ENCODE results near the gene PTPRN2.

DNA sequence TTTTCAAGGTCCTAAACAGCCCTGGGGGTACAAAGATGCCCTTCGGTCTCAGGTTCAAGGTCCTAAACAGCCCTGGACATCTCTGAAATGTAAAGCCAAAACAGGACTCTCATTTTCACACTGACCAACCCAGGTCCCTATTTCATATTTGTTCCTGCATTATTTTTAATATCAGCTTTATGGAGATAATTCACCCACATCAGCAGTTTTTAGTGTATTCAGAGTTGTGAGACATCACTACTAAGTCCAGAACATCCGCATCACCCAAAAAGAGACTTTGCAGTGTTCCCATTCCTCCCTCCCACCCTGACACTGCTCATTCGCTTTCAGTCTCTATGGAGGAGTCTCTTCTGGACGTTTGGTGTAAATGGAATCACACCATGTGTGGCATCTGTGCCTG lies 420.2 kb downstream of the PTPRN2 start:
- TF ChIP-seq CHD2 (IDR thresholded peaks at IDR 0.05; ENCODE audit: low read length) (no peak), TAF1 (IDR thresholded peaks at IDR 0.05; ENCODE audit: low read depth, low read length) (no peak), TEAD4 (IDR thresholded peaks at IDR 0.05; ENCODE audit: low read depth, low read length) (no peak), HDAC2 (IDR thresholded peaks at IDR 0.05; ENCODE audit: borderline replicate concordance in 1 of 2, low read depth in 2 of 2, low read length in 2 of 2) (no peak), POLR2A (IDR thresholded peaks at IDR 0.05; ENCODE audit: control extremely low read depth in 1 of 2, low read depth in 2 of 2, low read length in 2 of 2) (no peak), EP300 (IDR thresholded peaks at IDR 0.05; ENCODE audit: borderline replicate concordance in 1 of 2, low read depth in 2 of 2, low read length in 2 of 2) (no peak), CREB1 (IDR thresholded peaks at IDR 0.05) (no peak), RFX5 (IDR thresholded peaks at IDR 0.05; ENCODE audit: borderline replicate concordance, low read depth, low read length) (no peak)
- TF ChIP-seq, protein P1, sequence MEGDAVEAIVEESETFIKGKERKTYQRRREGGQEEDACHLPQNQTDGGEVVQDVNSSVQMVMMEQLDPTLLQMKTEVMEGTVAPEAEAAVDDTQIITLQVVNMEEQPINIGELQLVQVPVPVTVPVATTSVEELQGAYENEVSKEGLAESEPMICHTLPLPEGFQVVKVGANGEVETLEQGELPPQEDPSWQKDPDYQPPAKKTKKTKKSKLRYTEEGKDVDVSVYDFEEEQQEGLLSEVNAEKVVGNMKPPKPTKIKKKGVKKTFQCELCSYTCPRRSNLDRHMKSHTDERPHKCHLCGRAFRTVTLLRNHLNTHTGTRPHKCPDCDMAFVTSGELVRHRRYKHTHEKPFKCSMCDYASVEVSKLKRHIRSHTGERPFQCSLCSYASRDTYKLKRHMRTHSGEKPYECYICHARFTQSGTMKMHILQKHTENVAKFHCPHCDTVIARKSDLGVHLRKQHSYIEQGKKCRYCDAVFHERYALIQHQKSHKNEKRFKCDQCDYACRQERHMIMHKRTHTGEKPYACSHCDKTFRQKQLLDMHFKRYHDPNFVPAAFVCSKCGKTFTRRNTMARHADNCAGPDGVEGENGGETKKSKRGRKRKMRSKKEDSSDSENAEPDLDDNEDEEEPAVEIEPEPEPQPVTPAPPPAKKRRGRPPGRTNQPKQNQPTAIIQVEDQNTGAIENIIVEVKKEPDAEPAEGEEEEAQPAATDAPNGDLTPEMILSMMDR (IDR thresholded peaks at IDR 0.05; ENCODE audit: control extremely low read depth in 1 of 3, insufficient read depth in 1 of 3, low read depth in 1 of 3, low read length in 3 of 3), result no peak

All from H1 (cell line).